Peyer's patch (tissue), 4 donors: ENCODE measurements around the gene RPL38.

Source experiments
- CTCF ChIP-seq, 6 experiments: fragments of 450-650 bp in 4 of 6; fragments of 200-600 bp in 2 of 6; sonication (generic) in 1 of 6; IDR thresholded peaks; one replicate each; pipeline ENCODE4 v1.5.1; 2017 to 2019; ENCODE audit warnings: antibody characterized with exemption in 6 of 6, mild to moderate bottlenecking in 3 of 6, moderate library complexity in 1 of 6
- POLR2A ChIP-seq, 2 donors: fragments of 450-650 bp; IDR thresholded peaks; one replicate each; pipeline ENCODE4 v1.5.1; 2017; ENCODE audit warnings: antibody characterized with exemption in 2 of 2, mild to moderate bottlenecking in 2 of 2, moderate library complexity in 2 of 2

GRCh38 chr17:74176546-74177001 lies 26.9 kb upstream of the RPL38 start:
- TF ChIP-seq CTCF (IDR thresholded peaks at IDR 0.05) (peak; percentile 17 to 84 (median 72)), POLR2A (IDR thresholded peaks at IDR 0.05) (no peak)
